CD4-positive, alpha-beta T cell treated with Interleukin-2 at 100 ng/mL for 4 hours (primary cell): ENCODE results near the gene POLR2A.
A peak's percentile ranks its signal among the peaks of the same experiment; 100 is the strongest.
"Not testable (repeated sequence)": the region's sequence is repeated elsewhere in the genome, so short reads cannot be mapped to it uniquely, and the experiment has no call there.

Experiments used
- DNase-seq: peaks from one replicate; pipeline ENCODE4 v3.0.0-alpha.2; 2020; ENCODE audit warnings: low spot score

POLR2A gene

DNA sequence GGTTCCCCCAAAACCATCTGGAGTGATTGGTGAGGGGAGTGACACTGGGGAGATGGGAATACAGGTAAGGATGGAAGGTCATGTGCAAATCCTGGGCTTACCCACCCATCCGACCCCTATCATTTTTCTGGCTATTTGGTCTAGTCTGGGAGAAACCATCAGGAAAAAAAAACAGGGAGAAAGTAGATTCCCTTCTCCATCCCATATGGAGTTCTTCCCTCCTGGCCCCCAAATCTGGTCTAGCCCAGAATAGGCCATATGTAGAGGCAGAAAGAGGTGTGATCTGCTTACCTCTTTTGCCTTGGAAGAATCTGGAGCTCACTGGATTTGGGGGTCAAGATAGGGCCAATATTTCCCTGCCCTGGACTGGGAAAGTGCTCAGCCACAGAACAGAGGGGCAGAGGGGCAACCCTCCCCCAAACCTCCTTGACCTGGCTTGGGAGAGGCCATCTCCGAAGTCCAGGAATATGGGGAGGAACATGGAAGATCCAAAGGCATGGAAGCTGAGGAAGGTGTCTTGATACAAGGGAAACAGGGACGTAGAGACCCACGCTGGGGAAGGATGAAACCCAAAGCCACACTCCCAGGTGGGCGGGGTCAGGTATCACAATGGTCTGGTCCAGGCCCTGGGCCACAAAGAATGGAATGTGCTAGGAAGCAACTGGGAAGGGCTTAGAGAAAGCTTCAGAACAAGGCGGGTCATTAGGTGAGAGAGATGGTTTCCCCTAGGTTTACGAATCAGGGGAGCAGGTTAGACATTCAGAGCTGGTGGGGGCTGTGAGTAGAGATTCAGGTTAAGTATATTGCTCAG, 23.1 kb upstream of the POLR2A start:
- no peak for DNase-seq

DNA sequence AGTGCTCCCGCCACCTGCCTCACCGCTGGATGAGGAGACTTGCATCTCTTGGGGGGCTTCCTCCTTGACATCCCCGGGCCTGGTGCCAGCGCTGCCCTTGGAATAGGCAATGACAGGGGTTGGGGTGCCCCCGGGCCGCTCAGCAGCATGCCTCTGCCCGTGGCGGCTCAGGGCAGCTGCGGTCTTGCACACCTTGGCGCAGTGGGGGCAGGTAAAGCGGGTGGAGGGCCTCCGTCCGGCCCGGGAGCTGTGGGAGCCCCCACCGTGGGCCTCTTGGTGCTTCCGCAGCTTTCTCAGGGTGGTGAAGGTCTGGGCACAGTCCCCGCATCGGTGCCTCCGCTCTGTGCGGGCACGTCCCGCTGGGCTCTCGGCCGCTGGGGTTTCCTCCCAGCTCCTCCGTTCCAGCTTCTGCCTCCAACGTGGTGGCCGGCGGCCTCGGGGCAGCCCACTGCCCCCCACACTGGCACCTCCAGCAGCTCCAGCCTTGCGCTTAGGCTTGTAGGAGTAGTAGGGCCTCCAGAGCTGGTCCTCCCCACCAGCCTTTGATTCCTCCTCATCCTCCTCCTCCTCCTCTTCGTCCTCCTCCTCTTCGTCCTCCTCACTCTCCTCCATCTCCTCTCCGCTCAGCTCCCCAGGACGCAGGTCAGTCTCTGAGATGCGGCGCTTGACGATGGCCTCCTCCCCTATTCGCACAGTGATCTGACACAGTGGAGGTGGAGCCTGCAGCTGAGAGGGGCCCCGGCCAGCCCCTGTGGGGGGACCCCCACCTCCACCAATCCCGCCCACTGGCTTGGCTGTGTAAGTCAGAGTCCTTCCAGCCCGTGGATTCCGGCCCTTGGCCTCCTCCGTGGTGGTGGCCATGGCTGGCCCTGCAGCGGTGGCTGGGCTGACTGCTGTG, 21.4 kb upstream of the POLR2A start:
- no peak for DNase-seq

DNA sequence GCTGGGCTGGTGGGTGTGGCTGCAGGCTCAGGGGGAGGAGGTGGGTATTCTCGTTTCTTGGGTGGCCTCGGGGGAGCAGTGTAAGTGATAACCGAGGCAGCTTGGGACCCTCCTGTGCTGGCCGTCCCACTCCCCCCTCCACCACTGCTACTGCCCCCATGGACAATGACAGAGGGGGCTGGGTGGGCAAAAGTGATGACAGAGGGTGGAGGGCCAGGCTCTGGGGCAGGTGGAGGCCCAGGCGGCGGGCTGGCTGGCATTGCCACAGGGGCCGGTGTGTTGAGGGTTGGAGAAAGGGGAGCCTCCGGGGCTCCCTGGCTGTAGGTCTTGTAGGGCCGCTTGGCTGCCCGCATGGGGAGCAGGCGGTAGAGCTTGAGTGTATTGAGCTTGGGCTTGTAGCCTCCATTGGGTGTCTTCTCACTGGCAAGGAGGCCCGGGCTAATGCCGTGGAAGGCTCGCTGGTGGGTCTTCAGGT, 20.8 kb upstream of the POLR2A start:
- no peak for DNase-seq

DNA sequence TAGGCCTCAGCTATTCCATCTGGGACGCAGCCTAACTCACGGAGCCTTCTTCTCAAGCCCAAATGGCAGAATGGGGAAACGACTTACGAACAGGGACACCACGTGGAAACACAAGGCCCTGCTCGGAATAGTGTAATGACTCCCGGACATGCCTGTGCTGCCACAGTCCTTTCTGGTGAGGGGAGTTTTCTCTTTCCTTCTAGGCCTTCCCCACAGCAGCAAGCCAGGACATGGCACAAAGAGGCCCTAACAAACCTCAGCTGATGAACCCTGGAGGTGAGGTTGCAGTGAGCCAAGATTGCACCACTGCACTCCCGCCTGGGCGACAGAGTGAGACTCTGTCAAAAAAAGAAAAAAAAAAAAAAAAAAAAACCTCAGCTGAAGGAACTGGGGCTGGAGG, 20.1 kb upstream of the POLR2A start:
- DNase-seq = no peak

DNA sequence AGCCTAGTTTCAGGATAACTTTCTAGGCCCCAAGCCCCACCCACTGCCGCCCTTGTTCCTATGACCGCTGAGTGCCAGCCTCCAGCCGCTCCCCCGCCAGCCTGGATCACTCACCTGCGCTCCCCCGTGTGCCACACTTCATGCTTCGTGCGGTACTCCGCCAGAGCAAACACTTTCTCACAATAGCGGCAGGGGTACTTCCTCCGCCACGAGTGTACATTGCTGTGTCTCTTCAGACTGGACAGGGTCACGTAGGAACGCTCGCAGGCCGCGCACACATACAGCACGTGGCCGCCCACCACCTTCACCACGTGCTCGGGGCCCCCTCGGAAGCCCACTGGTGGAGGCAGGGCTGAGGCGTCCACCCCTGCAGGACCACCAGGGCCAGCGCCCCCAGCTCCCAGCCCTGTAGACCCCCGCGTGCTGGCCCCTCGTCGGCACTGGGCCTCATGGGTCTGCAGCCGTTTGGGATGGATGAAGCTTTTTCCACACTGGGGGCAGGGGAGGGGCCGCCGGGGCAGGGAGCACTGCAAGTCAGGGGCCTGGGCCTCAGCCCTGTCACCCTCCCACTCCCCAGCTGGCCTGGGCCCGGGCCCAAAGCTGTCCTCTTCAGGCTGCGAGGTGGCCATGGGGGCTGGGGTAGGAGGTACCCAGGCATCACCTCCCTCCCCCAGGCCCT, 18.4 kb upstream of the POLR2A start:
- DNase-seq = no peak

DNA sequence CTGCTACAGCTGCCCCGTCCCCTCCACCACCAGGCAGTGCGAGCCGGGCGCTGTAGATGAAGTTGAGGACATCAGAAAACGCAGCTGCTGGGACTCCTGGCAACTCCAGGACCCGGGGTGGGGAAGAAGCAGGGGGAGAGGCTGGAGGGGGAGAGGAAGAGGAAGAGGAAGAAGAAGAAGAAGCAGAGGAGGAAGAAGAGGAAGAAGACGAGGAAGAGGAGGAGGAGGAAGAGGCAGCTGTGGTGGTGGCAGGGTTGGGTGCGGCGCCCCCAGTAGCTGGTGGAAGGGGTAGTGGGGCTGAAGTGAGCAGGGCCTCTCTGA, 17.9 kb upstream of the POLR2A start:
- no peak for DNase-seq

DNA sequence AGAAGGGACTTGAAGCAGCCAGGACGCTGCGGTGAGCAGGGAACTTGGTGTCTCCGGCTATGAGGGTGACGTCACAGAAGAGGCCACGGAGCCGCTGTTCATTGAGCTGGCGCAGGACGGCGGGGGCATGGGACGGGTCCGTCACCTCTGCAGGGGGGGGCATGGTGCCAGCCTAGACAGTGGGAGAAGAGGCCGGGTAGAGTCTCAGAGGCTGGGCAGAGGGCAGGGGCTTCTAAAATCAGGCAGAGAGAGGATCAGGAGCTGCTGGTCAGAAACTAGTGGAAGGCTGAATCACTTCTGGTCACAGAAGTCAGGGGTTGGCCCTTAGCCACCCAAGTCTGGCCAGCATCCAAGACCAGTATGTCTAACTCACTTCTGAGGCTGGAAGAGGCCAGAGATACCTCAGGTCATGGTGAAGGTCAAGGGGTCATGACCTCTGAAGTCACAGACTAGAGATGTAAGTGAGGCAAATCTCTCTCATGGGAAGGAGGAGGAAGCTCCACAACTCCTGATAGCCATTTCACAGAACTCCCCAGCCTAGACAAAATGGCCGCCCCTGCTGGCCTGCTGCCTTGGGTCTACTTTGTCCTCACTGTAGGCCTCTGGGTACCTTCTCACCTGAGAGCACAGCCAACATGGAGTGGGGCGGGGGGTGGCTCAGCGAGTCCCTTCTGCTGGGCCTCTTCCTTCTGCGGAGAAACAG, 17.4 kb upstream of the POLR2A start:
- DNase-seq = no peak

DNA sequence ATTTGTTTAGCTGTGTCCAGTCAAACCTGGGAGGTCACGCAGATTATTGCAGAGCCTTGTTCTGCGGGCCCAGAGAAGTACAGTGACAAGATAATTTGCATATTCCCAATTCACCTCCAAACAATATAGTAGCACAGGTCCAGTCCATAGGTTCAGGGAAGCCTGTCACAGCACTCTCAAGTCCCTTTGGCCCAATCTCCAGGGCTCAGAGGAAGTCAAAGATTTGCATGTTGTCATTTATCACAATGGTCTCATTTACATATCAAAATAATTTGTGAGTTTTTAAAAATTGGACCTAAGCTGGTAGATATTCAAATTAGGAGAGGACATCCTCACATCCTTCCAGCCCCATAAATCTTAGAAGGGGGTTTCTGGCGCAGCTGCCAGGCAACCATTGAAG, 16.7 kb upstream of the POLR2A start:
- DNase-seq = no peak

DNA sequence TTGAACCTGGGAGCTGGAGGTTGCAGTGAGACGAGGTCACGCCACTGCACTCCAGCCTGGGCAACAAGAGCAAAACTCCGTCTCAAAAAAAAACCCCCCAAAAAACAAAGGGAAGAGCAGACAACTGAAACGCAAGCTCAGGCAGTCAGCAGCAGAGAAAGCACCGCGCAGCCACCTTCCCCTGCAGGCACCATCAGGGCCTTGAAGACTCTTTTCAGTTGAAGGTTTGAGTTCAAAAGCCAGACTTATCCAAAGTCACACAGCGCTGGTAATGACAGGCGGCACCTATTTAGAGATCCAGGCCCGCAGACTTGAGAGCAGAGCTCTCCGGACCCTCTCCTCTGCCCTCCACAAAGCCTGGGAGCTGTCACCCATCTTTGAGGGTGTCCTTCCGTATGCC, 15.9 kb upstream of the POLR2A start:
- no peak for DNase-seq

DNA sequence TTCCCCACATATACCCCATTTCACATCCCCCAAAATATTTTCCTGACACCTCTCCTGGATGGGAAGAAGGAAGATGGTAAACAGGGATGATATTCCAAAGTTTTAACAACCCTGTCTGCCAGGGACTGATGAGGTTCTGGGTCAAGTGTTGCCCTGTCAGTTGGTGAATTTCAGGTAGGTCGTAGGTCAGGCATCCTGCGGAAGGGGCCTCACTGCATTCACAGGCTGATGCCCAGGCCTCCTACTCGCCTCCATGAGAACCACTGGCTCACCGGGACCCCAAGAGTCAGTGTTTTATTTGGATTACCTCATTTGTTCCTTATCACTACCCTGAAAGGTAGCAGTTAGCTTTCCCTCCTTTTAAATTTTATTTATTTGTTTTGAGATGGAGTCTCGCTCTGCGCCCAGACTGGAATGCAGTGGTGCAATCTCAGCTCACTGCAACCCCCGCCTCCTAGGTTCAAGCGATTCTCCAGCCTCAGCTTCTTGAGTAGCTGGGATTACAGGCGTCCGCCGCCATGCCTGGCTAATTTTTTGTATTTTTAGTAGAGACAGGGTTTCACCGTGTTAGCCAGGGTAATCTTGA, 15.3 kb upstream of the POLR2A start:
- no peak for DNase-seq

DNA sequence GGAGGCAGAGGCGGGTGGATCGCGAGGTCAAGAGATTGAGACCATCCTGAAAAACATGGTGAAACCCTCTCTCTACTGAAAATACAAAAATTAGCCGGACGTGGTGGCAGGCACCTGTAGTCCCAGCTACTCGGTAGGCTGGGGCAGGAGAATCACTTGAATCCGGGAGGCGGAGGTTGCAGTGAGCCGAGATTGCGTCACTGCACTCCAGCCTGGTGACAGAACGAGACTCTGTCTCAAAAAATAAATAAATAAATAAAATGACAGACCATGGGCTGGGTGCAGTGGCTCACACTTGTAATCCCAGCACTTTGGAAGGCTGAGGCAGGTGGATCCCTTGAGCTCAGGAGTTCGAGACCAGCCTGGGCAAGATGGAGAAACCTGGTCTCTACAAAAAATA, 14.3 kb upstream of the POLR2A start:
- not testable (repeated sequence) for DNase-seq

DNA sequence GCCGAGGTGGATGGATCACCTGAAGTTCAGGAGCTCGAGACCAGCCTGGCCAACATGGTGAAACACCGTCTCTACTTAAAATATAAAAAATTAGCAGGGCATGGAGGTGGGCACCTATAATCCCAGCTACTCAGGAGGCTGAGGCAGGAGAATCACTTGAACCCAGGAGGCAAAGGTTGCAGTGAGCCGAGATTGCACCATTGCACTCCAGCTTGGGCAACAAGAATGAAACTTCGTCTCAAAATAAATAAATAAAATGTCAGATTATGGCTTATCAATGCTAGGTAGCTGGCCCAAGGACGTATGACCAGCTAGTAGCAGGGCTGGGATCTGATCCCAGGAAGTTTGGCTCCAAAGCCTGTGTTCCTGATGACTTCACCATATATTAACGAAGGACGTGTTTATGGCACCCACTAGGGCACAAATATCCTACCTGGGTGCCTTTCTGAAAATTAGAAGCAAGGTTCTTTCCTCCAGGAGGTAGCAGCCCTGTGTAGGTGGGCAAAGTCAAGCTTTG, 13.7 kb upstream of the POLR2A start:
- DNase-seq = not testable (repeated sequence)

DNA sequence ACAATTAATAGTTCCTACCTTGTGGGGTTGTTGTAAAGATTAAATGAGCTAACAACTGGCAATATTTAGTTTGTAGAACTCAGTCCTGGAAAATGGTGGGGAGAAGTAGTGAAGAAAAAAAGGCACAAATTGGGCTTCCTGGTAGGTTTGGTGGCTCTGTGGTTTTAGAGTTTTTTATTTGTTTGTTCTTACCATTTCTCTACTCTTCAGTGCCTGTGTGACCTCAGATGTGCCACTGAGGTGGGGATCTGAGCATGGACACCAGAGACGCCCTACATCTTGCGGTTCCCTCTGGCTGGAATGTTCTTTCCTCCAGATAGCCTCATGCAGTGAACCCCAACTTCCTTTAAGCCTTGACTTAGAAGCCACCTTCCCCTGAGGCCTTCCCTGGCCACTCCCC, 12.4 kb upstream of the POLR2A start:
- no peak for DNase-seq

DNA sequence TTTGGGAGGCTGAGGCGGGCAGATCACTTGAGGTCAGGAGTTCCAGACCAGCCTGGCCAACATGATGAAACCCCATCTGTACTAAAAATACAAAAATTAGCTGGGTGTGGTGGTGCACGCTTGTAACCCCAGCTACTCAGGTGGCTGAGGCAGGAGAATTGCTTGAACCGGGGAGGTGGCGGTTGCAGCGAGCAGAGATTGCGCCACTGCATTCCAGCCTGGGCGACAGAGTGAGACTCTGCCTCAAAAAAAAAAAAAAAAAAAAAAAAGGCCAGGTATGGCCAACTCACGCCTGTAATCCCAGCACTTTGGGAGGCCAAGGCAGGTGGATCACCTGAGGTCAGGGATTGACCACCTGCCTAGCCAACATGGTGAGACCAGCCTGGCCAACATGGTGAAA, 9.4 kb upstream of the POLR2A start:
- DNase-seq = not testable (repeated sequence)

DNA sequence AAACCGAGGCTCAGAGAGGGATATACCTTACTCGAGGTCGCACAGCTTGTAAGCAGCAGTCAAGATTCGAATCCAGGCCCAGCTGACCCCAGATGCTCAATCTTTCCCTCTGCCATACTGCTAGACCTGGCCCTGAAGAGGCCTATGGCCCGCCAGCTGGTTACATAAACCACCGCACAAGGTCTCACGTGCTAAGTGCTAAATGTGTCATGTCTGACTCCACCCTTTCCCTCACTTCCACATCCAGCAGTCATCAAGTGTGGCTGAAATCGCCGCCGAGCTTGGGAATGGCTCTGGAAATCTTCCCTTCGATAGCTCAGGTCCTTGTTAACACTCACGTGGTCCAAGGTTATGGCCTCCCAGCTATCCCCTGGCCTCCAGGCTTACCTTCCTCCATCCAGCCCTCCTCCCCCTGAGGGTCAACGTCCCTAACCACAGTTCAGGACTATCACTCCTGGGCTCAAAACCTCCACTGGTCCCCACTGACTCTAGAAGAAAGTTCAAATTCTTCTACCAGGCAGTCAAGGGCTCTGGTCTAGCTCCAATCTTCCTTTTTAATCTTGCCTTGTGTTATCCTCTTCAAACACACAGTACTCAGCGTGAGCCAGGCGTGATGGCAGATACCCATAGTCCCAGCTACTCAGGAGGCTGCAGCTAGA, 8.3 kb upstream of the POLR2A start:
- no peak for DNase-seq

DNA sequence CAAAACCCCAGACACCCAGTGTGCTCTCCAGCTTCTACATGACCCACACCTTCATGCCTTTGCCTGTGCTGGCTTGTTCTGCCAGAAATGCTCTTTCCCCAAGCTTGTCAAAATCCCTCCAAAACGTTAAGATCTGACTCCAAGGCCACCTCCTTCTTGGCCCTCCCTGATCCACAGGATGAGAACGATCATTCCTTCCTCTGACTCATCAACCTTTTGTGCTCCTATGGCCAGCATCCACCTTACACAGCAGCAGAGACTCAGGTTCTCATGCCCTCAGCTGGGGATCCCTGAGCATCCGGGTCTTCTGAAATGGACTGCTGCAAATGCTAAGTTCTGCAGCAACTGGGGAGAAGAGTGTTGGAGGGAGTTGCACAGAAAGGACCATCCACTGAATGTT, 7.7 kb upstream of the POLR2A start:
- DNase-seq = no peak

DNA sequence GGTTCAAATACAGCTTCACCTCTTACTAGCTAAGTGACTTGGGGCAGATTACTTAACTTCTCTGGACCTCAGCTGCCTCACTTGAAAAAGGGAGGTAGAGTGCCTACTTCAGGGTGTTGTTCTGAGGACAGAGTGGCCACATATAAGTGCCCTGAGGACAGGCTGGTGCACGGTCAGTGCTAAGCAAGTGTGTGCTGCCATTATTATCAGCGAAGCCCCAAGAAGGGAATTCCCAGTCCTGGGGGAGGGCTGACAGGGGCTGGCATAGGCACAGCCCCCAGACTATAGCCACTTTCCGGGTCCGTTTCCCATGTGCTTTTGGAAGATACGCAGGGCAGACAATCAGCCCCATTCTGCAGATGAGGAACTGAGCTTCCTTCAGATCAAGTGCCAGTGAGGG, 7.2 kb upstream of the POLR2A start:
- DNase-seq = no peak

DNA sequence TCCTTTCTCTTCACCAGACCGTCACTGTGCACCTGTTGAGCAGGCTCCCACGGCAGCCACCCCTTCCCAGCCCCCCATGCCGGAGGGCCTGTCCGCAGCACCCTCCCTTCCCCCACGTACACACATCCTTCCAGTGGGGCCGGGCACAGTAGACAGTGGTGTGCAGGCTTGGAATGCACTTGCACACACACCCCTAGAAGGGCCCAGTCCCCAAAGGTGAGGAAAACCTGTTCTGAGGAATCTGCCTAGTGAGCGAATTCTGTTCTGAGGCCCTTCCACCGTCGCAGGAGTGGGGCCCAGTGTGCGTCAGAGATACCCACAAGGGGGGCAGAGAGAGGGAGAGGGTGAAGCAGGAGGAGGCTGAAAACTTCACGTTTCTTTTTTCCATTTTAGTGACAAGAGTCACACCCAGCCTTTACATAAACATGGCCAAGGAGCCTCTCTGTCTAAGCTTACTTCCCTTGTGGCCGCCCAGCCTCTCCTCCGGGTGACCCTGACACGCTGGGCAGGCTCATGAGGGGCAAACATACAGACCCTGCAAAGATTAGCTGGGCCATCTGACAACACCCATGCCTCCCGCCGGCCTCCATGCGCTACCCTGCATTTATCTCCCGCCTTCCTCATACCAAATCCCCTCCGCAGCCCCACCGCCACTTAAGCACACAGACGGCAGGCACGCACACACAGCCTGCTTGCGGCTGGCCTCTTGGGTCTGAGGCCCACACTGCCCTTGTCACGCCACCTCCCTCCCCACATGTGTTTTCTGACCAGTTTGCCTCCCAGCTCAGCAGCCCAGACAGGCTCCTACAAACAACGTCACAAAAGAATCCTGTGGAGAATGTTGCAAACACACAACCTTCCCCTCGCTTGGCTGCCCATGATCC, 6.5 kb upstream of the POLR2A start:
- no peak for DNase-seq

DNA sequence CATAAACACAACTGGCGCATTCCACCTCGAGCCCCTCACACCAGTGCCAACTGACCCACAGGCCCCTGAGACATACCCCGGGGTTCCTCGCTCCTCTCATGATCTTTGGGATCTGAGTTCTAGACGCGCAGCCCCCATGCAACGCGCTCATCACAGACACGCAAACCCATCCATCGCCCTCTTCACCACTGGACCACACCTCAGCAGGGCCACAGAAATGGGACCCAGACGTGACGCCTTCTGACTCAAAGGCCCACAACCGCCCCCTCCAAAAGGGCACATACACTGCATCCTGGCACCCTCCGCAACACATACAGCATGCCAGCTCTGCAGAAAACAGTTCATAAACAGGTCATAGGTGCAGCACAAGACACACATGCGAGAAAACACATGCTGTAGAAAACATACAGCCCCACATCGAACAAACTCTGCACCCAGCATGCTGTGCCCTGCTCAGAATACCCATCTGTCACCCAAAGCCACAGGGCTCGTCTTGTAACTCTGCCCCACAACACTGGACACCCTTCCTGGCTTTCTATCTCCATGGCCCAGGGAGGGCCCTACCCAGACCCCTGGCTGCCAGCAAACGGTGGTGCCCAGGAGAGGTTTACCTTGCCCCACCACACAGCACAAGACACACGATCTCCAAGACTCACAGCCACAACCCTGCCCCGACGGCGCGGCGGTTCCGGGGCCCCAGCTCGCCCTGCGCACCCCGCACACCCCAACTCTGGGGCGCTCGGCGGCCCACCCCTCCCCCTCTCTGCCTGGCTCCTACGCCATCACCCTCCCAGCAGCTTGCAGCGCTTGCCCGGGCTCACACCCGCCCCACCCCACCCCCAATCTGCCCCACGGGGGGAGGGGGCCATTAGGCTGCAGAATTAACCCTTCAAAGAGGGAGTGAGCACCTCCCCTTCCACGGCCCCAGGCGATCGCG, 5.6 kb upstream of the POLR2A start:
- DNase-seq = peak; percentile 66
